HG03066 (cell line): ENCODE data around the gene EFNA2.

ENCODE experiments used
- ATAC-seq: cut with Tn5 transposase; IDR thresholded peaks from one replicate; pipeline ENCODE4 v1.9.1; 2021; ENCODE audit warnings: low read depth; ENCODE audit not compliant: unreplicated experiment

Gene EFNA2

DNA sequence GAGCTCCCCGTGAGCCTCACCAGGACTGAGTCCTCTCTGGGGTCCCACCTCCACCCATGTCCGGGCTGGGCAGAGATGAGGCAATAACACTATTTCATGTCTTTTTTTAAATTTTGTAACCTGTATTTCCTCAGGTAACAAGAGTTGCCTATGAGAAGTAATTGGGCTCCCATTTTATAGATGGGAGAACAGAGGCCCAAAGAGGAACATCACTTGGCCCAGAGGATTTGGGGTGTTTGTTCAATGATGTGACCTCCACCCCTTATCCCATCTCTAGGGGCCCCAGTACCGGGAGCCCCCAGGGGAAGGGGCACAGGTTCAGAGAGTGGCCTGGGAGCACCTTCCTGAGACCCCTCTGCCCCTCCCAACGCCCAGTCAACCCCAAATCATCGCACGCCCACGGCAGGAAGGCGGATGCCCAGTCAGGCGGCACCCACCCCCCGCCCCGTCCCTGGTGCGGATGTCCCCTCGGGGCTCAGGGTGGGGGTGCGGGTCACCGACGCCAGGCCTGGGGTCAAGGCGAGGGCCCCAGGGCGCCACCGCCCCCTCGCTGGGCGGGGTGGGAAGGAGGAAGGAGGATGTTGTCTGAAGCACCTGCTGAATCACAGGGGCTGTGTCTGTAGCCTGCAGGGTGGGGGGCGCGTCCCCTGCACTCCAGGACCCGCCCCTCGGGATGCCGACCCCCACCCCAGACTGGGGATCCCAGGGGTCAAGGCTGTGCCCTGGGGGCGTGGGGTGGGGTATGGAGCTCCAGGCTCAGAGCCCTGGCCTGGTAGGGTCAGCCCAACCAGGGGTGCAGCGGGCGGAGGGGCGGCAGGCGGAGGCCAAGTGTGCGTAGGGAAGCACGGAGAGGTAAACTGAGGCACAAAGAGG is 25.6 kb upstream of the EFNA2 start:
- ATAC-seq = no peak

DNA sequence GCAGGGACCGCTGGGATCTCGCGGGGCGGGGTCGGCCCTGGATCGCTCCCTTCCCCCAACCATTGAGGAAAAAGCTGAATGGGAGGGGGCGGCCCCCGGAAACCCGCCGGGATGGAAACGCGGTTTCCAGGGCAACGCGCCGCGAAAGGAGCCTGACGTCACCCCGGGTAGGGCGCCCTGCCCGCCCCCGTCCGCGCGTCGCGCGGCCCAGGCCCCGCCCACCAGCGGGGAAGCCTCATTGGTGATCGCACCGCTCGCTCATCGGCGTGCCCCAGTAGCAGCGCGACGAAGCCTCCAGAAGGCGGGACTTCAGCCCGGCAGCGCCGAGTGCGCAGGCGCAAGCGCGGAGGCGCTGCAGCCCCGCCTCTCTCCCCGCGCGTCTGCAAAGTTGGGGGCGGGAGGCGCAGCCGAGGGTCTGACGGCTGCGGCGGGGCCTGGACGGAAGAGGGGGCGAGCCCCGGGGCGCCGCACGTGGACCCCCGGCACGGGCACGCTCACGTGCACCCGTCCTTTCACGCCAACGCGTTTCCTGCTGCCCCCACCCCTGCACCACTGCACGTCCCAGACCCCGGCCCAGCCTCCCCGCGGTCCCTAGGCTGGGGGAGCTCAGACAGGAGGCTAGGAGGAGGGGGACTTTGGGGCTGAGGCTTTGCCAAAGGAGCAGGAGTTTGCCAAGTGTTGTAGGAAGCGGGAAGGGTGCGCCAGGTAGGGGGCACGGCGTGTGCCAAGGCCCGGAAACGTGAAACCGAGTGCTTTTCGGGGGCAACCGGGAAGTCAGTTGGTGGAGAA is 24.7 kb upstream of the EFNA2 start:
- peak; percentile 35 for ATAC-seq

DNA sequence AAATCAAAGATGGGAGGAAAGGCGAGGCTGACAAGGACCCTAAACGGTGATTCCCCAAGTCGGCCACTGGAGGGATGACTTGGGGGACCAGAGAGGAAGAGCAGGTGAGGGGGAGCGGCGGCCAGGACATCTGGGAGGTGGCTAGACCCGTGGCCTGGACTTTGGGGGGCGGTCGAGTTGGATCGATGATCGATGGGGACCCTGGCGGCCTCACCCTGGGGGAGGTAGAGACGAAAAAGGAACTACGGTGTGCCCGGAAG is 24.2 kb upstream of the EFNA2 start:
- ATAC-seq = no peak

DNA sequence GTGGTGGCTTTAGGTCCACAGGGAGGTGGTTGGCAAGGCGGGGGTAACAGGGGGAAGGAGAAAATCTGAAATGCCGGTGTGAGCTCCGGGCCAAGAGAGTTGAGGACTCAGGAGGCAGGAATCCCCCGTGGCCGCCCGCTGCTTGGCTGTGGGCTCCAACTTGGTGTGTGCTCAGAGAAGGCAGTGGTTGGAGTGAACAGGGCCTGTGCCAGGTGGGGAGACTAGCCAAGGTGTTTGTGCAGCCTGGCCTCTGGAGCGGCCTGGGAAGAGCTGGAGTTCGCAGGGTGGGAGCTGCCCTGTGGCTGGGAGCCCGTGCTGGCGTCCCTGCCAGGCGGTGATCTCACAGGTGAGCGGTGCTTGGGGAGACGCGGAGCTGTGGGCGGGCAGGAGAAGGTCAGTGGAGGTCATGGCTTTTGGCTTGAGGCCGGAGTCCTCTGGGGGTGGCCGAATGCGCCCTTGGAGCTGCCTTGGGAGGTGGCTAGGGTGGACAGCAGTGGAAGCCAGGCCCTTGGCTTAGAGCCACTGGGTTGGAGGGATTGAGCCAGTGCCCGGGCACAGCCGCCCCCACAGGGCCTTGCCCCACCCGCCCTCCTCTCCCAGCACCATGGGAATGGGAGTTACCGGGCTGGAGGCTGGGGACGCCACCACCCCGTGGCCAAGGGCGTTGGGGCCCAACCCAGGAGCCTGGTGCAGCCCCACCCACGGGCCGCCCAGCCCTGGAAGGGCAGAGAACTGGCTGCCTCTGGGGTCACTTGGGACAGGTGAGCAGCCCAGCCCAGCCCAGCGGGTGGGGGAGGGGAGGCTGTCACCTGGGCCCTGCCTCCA is 23.7 kb upstream of the EFNA2 start:
- no peak for ATAC-seq

DNA sequence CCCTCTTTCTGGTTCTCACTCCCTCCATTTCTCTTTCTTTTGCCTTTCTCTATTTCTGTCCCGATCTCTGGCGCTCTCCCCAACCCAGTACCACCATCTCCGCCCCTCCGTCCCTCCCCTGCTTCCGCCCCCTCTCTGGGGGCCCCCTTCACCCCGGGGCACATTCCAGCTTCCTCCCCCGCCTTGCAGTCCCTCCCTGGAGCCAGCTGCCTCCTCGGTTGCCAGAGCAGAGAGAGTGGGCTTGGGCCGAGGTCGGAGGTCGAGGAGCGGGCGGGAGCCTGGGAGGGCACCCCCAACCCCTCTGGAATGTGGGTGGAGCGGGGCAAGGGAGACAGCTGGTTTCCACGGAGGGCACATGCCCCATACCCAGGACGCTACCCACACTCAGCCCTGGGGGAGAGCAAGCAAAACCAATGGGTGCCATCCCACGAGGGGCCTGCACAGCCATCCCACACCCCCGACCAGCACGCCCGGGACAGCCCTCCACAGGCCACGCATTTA is 23.0 kb upstream of the EFNA2 start:
- ATAC-seq = no peak

DNA sequence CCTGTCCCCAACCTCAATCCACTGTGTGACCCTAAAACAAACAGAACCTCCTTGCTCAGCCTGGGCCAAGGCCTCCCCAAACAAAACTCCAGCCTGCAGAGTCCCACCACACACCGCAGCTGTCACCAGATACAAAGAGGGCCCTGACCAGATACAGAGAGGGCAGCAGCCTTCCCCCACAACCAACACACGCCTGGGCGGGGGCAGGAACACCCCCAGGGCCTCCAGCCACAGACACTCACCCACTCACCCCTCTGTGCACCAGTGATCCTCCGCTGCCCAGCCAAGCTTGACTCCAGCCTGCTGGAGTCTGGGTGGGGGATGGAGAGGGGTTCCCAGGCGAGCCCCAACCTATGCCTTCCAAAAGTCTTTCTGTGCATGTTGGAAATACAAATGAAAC is 22.5 kb upstream of the EFNA2 start:
- no peak for ATAC-seq

DNA sequence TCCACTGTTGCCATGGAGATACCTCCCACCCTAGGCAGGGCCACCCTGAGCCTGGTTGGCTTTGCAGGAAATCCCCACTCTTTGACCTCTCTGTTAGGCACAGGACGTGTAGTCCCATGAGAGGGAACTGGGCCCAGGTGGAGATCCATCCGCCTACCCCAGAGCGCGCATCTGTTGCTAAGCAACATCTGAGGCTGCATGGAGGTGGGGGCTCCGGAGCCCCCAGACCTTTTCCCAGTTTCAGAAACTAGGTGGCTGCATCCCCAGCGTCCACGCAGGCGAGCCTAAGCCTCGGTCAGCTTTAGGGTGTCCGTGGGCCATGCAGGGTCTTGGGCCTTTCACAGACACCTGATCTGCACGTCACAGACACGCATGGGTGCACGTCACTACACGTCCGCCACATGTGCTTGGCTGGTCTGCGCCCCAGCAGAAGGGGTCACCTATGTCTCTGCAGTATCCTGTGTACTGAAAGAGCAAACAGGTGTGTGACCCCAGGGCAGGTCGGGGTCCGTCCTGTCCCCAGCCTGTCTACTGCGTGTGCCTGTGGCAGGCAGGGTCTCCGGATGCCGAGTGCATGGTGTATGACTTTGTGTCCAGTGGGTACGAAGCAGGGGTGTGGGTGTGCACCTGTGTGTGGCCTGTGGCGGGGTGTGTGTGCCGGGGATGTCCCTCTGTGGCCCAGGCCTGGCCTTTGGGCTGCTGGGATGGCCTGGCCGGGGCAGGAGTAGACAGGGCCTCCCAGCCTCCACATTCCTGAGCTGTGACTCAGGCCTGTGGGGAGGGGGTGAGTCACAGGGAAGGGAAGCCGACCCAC is 20.7 kb upstream of the EFNA2 start:
- ATAC-seq = no peak

DNA sequence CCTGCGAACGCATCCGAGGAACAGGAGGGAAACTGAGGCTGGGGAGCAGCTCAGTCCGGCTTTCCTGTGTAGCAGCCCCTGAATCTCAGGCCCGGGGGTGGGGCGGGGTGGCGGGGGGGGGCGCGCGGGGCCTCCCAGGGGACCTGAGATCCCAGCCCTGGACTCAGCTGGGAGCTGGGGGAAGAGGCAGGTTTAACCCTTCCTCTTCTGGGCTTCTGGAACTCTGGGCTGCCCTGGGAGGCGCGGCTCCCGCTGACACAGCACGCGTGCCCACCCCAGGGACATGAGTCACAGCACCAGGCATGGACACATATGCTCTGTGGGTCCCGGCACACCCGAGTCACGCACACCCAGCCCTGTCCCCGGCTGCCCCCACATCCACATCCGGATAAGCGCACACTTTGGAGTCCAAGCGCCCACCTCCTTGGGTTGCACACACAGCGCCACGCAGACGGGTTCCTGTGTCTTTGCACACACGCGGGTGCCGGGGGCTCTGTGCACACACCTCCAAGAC is 20.0 kb upstream of the EFNA2 start:
- no peak for ATAC-seq

DNA sequence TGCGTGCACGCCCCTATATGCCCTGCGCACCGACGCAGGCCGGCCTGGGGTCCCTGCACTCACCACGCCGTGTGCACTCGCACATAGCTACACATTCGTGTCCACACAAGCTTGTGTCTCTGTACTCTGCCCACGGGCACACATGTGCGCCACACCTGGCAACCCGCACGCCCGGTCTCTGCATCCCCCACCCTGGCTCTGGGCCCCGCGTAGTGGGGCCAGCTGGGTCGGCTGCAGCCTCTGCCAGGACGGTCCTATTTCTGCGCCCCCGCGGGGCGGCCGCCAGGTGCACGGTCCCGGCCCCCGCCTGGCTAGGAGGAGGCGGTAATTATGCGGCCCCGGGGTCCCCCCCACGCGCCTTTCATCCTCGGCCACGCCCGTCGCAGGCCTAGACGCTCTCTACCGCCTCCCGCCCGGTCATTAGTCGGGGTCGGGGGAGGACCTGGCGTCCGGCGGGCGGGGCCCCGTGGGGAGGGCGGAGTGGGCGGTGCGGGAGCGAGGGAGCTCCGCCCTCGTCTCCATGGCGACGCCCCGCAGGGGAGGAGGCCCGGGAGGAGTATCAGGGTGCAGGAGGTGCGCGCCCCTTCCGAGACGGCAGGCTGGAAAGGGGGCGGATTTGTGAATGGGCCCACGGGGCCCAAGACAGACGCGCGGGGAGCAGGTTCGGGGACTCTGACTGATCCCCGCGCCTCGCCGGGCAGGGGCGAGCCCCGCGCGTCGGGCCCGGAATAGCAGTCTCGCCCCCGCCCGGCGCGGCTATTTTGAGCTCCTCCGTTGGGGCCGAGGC is 19.4 kb upstream of the EFNA2 start:
- ATAC-seq = peak; percentile 30

DNA sequence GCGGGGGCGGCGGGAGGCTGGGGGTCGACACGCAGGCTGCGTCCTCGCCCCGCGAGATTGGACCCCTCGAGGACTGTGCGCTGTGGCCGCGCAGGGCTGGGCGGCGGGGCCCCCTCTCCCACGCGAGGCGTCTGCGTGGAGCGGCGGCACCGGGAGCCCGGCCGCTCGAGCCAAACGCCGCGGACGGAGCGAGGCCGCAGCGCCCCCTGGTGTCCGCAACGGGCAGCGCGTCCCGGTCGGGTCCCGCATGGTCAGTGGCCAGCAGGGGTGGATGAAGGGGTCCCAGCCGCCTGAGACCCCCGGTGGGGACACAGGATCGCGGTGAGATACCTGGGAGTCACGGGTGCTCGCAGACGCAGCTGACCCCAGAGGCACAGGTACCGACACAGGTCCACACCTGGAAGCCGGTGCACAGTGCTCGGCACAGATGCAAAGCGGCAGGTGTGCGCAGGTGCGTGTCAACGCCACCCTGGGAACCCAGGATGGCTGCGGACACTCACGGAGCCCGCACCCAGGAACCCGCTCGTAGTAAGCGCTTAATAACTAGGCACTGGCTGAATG is 18.7 kb upstream of the EFNA2 start:
- peak; percentile 12 for ATAC-seq

DNA sequence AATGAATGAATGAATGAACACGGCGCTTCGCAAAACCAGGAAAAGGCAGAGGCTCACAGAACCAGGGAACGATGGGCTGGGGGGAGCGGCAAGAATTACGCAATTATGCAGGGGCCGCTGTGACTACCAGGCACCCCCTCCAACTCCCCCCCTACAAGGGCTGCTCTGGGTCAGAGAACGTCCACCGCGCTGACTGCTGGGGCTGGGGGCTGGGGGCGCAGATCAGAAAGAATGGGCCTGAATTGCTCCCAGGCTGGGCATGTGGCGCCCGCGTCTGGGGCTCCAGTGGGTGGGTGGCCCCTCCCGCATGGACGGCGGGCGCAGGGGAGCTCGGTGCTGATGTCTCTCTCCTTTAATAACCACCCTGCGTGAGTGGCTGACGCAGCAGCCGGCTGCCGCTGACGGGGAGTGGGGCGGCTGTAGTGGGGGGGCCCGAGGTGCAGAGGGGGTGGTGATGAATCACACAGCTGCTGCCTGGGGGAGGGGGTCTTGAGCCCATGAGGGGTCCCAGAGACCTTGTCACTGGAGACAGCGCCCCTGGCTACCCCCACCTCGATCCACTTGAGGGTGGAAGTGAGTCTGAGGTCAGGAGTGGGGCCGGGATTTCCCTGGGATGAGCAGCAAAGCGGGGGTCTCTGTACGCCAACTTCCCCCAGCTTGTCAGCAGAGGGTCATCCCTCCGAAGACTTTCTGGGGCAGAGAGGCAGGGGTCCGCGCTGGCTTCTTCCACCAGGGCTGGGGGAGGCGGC is 18.0 kb upstream of the EFNA2 start:
- no peak for ATAC-seq

DNA sequence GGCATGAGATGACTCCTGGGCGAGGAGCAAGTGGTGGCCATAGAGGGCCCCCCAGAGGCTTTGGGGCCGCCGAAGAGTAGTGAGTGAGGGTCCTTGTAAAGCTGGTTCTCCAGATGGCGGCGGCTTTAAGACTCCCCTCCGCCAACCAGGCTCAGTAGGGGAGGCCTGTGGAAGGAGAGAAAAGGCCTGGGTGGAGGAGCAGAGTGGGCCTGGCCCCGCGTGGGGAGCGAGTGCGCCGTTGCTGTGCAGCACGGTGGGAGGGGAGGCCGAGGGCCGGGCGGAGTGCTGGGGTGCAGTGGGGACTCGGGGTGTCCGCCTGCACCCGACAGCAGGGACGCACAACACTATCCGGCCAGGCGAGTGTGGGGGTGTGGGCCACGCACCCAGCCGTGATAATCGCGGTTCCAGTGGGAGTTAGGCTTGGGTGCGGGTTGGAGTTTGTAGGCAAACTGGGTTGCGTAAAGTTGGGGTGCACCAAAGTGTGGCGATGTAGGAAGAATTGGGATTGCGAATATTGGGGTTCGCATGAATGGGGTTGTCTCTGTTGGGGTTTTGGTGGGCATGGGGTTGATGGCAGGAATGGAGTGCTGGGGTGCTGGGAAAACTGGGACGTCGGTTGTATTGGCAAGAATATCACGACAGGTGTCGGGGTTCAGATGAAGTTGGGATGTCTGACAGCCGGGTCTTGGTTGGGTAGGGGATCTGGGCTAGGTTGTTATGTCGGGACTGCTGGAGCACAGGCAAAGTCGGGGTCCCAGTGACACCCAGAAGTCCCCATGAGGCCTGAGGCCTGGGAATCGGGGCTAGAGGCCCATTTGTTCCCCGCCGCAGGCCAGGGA is 17.2 kb upstream of the EFNA2 start:
- ATAC-seq = no peak

DNA sequence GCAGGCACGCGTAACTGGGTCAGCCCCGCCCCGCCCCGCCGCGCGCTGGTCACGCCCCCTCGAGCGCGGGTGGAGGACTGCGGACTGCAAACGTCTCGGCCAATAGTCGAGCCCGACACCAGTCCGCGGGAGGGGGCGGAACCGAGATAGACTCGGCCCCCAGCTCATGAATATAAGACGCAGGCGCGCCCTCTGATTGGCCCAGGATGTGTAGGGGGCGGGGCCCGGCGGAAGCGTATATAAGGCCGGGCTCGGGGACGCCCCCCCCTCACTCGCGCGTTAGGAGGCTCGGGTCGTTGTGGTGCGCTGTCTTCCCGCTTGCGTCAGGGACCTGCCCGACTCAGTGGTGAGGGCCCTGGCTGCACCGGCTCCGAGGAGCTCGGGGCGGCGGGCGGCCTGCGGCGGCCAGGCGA is 16.6 kb upstream of the EFNA2 start, which contains the start of gene CIRBP:
Gene CIRBP (plus strand): TSS at position 268 of the 413 bp plus-strand sequence. CDS start 1,602 bp downstream, outside the sequence.
- peak; percentile 39 for ATAC-seq

DNA sequence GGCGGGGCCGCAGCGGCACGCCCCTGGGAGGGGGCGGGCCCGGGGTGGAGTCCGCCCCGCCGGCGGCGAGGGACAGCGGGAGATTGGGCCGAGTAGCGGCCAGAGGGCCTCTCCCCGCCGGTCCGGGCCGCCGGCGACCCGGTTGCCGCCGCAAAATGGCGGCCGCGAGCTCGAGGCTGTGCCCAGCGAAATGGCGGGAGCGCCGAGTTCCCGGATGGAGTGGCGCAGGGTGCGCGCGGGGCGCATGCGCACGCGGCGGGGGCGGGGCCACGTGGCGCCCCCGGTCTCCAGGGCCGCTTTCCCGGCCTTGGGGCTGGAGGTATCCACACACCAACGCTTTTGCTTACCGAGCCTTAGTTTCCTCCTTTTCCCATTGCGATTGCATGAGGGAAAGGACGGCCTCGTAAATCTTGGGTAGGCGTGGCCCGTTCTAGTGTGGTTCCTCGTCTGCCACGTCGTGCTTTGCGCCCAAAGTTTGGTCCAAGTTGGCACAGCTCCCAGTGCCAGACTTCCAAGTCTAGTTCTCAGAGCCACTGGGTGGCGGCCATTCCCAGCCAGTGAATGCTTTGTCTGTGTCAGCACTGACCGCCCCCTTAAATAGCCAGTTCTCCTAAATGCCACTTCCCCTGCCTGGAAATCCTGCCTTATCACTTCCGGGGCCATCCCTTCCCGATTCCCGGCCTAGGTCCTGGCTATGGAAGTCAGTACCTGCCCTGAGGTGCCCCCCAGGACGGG is 16.0 kb upstream of the EFNA2 start:
- ATAC-seq = peak; percentile 13

DNA sequence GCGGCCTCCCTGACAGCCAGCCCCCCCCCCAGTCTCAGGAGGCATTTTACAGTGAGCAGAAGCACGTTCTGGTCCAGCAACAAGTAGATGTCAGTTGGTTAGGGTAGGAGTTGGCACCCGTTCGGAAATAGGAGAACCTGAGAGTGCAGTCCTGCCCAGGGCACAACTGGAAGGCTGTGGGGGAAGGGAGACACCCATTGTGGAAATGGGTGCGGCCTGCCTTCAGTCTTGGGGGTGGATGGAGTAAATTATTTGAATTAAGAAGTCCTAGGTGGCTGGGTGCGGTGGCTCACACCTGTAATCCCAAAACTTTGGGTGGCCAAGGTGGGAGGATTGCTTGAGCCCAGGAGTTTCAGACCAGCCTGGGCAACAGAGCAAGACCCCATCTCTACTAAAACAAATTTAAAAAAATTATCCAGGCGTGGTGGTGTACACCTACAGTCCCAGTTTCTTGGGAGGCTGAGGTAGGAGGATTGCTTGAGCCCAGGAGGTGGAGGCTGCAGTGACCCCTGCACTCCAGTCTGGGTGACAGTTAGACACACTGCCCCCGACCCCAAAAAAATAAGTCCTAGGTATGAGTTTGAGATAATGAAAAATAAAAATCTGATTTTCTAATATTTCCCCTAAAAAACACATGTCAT is 15.3 kb upstream of the EFNA2 start:
- no peak for ATAC-seq
